K562 (cell line): ENCODE results near the gene TRERF1. TPM values are rescaled to one million over a fixed set of nuclear protein-coding genes. Genes with fewer than 3 reads are reported as not detected.
A peak's percentile ranks its signal among the peaks of the same experiment; 100 is the strongest.

ENCODE experiments used
- ATAC-seq: fragments of 200-7000 bp; cut with Tn5 transposase; 3 replicates; pipeline ENCODE4 v1.9.1; 2020; ENCODE audit warnings: moderate library complexity
- BruUV-seq: library from RNA; stranded (reverse); fragments of 400-500 nt; replicated peaks from 2 replicates; lab custom pipeline; 2021; lab: Mats Ljungman, UMichigan
- CTCF ChIA-PET: fragments of 300-600 bp; formaldehyde crosslinking; extraction: SDS; loops from one replicate; lab custom pipeline; 2021; ENCODE audit warnings: low intra/inter-chr PET ratio; lab: Yijun Ruan, JAX
- POLR2A ChIA-PET: fragments of 300-600, 350-650 bp; sonication (Branson Sonifier 250); formaldehyde crosslinking; extraction: SDS; loops from one replicate; lab custom pipeline; 2021; ENCODE audit warnings: antibody characterized with exemption, inconsistent platforms; lab: Yijun Ruan, JAX
- DNase-seq, 4 experiments: peaks; one replicate each; pipeline versions ENCODE4 v3.0.0 to v3.0.0-alpha.2; 2011 to 2018; ENCODE audit warnings: low spot score in 3 of 4, mixed read lengths in 3 of 4; ENCODE audit errors: extremely low read depth in 1 of 4
- FAIRE-seq: peaks from 2 replicates; lab custom pipeline; 2011; peaks lifted over from hg19 to GRCh38; lab: Jason Lieb, UNC
- H2AFZ ChIP-seq: 2 replicates; pipeline ENCODE4 v1.6.0; 2011; ENCODE audit warnings: low read depth, low read length, control low read depth, inconsistent platforms
- H3K27ac ChIP-seq: fragments of 200-600 bp; 3 replicates; pipeline ENCODE4 v1.8.0; 2011; ENCODE audit warnings: low read depth, mild to moderate bottlenecking, control low read depth, inconsistent platforms, low read length, moderate library complexity, mixed read lengths; ENCODE audit errors: extremely low read depth
- H3K27me3 ChIP-seq, 2 experiments: fragments of 300-600 bp in 1 of 2; 2 replicates in 1 of 2; 3 replicates in 1 of 2; pipeline versions ENCODE4 v1.6.0 to v1.8.0; 2011; ENCODE audit warnings: inconsistent platforms in 2 of 2, low read length in 2 of 2, mild to moderate bottlenecking in 1 of 2, mixed read lengths in 1 of 2, moderate library complexity in 1 of 2; ENCODE audit not compliant: control insufficient read depth in 2 of 2, insufficient read depth in 2 of 2
- H3K36me3 ChIP-seq: fragments of 300-600 bp; 3 replicates; pipeline ENCODE4 v1.8.0; 2011; ENCODE audit warnings: mild to moderate bottlenecking, low read length, inconsistent platforms; ENCODE audit not compliant: control insufficient read depth, insufficient read depth
- H3K4me1 ChIP-seq, 2 experiments: fragments of 200-600 bp in 1 of 2; replicated peaks in 1 of 2; 2 replicates in 1 of 2; 3 replicates in 1 of 2; pipeline versions ENCODE4 v1.5.1 to v1.8.0; 2011; ENCODE audit warnings: inconsistent platforms in 2 of 2, low read length in 2 of 2, mild to moderate bottlenecking in 1 of 2, mixed read lengths in 1 of 2, moderate library complexity in 1 of 2; ENCODE audit not compliant: control insufficient read depth in 2 of 2, insufficient read depth in 2 of 2
- H3K4me2 ChIP-seq: 2 replicates; pipeline ENCODE4 v1.6.1; 2011; ENCODE audit warnings: low read length, control low read depth, inconsistent platforms, mixed read lengths; ENCODE audit not compliant: insufficient read depth
- H3K4me3 ChIP-seq: fragments of 200-600 bp; sonication (generic), shearing (Covaris generic); 2 replicates; pipeline ENCODE4 v1.5.1; 2016; ENCODE audit warnings: control low read depth, inconsistent platforms
- H3K79me2 ChIP-seq: fragments of 200-600 bp; 3 replicates; pipeline ENCODE4 v1.8.0; 2011; ENCODE audit warnings: low read length, inconsistent platforms; ENCODE audit not compliant: control insufficient read depth, insufficient read depth
- H3K9ac ChIP-seq, 2 experiments: 2 replicates each; pipeline versions ENCODE4 v1.6.0 to v1.6.1; 2011; ENCODE audit warnings: low read depth in 2 of 2, low read length in 2 of 2, control low read depth in 1 of 2, inconsistent platforms in 1 of 2, mild to moderate bottlenecking in 1 of 2, mixed read lengths in 1 of 2; ENCODE audit not compliant: insufficient read depth in 1 of 2
- H3K9me1 ChIP-seq: one replicate; pipeline ENCODE4 v1.6.0; 2011; ENCODE audit warnings: inconsistent platforms, mild to moderate bottlenecking, low read length, moderate library complexity; ENCODE audit not compliant: control insufficient read depth, insufficient read depth
- H3K9me3 ChIP-seq: replicated peaks from 2 replicates; pipeline ENCODE4 v1.5.1; 2011; ENCODE audit warnings: low read depth, low read length, inconsistent platforms; ENCODE audit not compliant: control insufficient read depth, insufficient read depth
- H4K20me1 ChIP-seq: replicated peaks from 2 replicates; pipeline ENCODE4 v1.6.1; 2011; ENCODE audit warnings: low read length, inconsistent platforms, mixed read lengths; ENCODE audit not compliant: control insufficient read depth, insufficient read depth
- ATF3 ChIP-seq, 2 experiments: fragments of 450-650 bp in 1 of 2; sonication (generic) in 1 of 2; formaldehyde crosslinking in 1 of 2; IDR thresholded peaks in 1 of 2; conservative IDR thresholded peaks in 1 of 2; 2 replicates each; pipeline versions ENCODE4 v1.6.1 to v1.8.1; 2016 to 2023; ENCODE audit warnings: mild to moderate bottlenecking in 2 of 2, moderate library complexity in 2 of 2, inconsistent platforms in 1 of 2, missing genetic modification reagents in 1 of 2
- CEBPB ChIP-seq: fragments of 450-650 bp; IDR thresholded peaks from 2 replicates; pipeline ENCODE4 v1.6.1; 2016; ENCODE audit warnings: missing genetic modification characterization, missing compliant biosample characterization
- CEBPG ChIP-seq, 3 experiments: fragments of 200-800 bp in 1 of 3; sonication (Bioruptor generic) in 1 of 3; sonication (generic) in 1 of 3; formaldehyde crosslinking in 1 of 3; IDR thresholded peaks in 2 of 3; conservative IDR thresholded peaks in 1 of 3; 2 replicates each; pipeline versions ENCODE4 v1.6.1 to v1.8.0; 2016 to 2022; ENCODE audit warnings: missing compliant biosample characterization in 2 of 3, missing genetic modification characterization in 2 of 3, mild to moderate bottlenecking in 1 of 3, missing genetic modification reagents in 1 of 3
- DPF2 ChIP-seq: fragments of 450-650 bp; IDR thresholded peaks from 2 replicates; pipeline ENCODE4 v1.6.1; 2016
- FOSL1 ChIP-seq: fragments of 200-800 bp; sonication (Bioruptor generic); conservative IDR thresholded peaks from 2 replicates; pipeline ENCODE4 v1.6.1; 2016; ENCODE audit warnings: missing genetic modification characterization, missing compliant biosample characterization
- FOXJ2 ChIP-seq: fragments of 200-800 bp; sonication (Bioruptor generic); IDR thresholded peaks from 2 replicates; pipeline ENCODE4 v1.6.1; 2016; ENCODE audit warnings: missing genetic modification characterization, missing compliant biosample characterization
- MAFG ChIP-seq: fragments of 450-650 bp; conservative IDR thresholded peaks from 2 replicates; pipeline ENCODE4 v1.6.1; 2016; ENCODE audit warnings: missing genetic modification characterization, missing compliant biosample characterization
- RBFOX2 ChIP-seq: fragments of 200-400 bp; formaldehyde crosslinking; IDR thresholded peaks from 2 replicates; pipeline ENCODE4 v1.6.1; 2017; ENCODE audit warnings: low read depth, mild to moderate bottlenecking, low read length, moderate library complexity
- SLC30A9 ChIP-seq: fragments of 250-450 bp; sonication (Bioruptor Pico); IDR thresholded peaks from 2 replicates; pipeline ENCODE4 v1.8.0; 2022; ENCODE audit warnings: mild to moderate bottlenecking, moderate library complexity
- TCFL5 ChIP-seq: fragments of 250-450 bp; sonication (Bioruptor Pico); conservative IDR thresholded peaks from 2 replicates; pipeline ENCODE4 v1.6.1; 2021; ENCODE audit warnings: mild to moderate bottlenecking, moderate library complexity, matching md5 sums
- TRIM24 ChIP-seq, 2 experiments: fragments of 450-650 bp; IDR thresholded peaks; 2 replicates each; pipeline ENCODE4 v1.6.1; 2016
- XRCC4 ChIP-seq: IDR thresholded peaks from one replicate; pipeline ENCODE4 v1.6.1; 2011; ENCODE audit not compliant: insufficient read depth, insufficient read length; ENCODE audit errors: extremely low read depth
- ZNF12 ChIP-seq: sonication (generic); formaldehyde crosslinking; IDR thresholded peaks from 2 replicates; pipeline ENCODE4 v1.4.0; 2020; ENCODE audit warnings: mild to moderate bottlenecking, missing genetic modification reagents
- ZNF197 ChIP-seq: fragments of 200-800 bp; sonication (Bioruptor generic); IDR thresholded peaks from 2 replicates; pipeline ENCODE4 v1.6.1; 2016; ENCODE audit warnings: low read depth, missing genetic modification characterization, missing compliant biosample characterization
- ZNF507 ChIP-seq: conservative IDR thresholded peaks from 2 replicates; pipeline ENCODE4 v1.6.1; 2017; ENCODE audit warnings: missing genetic modification characterization, missing compliant biosample characterization
- WGBS: fragments of 100-300 bp; shearing (Covaris generic); methylation state at CpG from one replicate; pipeline ENCODE4 v1.1.6; 2016; ENCODE audit warnings: low coverage, mixed read lengths; ENCODE audit not compliant: insufficient coverage; ENCODE audit errors: missing lambda C conversion rate; 5-methylcytosine and 5-hydroxymethylcytosine counted together
- in situ Hi-C: fragments of 300-500 bp; cut with MboI; formaldehyde crosslinking; loops from 4 replicates; pipeline ENCODE4 v1.15.0; 2018; ENCODE audit warnings: inconsistent platforms, mixed read lengths
- intact Hi-C: fragments of 100-400 bp; cut with micrococcal nuclease; formaldehyde crosslinking; loops from 2 replicates; pipeline ENCODE4 v1.14.2; 2022
- polyA plus RNA-seq, 8 experiments: library from polyadenylated mRNA; depleted of rRNA in 4 of 8; stranded (reverse) in 5 of 8; unstranded in 3 of 8; fragments of >200 nt; fragmentation: Nextera tagmentation in 2 of 8; fragmentation: Illumina TruSeq in 1 of 8; extraction: Ambion mirVana in 2 of 8; extraction: Trizol in 1 of 8; gene quantifications; 2 replicates each; pipeline versions ENCODE4 v1.2.1 to v1.2.3, GENCODE V29; 2011 to 2014; ENCODE audit warnings: inconsistent platforms in 1 of 8, missing spikeins in 1 of 8
- total RNA-seq, 7 experiments: library from RNA; depleted of rRNA in 6 of 7; stranded (reverse); fragments of >200 nt in 6 of 7; fragmentation: Illumina TruSeq in 2 of 7; extraction: Trizol in 2 of 7; gene quantifications; 2 replicates each; pipeline versions ENCODE4 v1.2.1 to v1.2.3, GENCODE V29; 2011 to 2021; ENCODE audit warnings: low replicate concordance in 1 of 7
- TF ChIP-seq, protein P1 (sequence below): fragments of 450-650 bp; IDR thresholded peaks from 2 replicates; pipeline ENCODE4 v1.6.1; 2017; ENCODE audit warnings: antibody characterized with exemption, mild to moderate bottlenecking

The TRERF1 gene
- total and polyA plus RNA-seq, 9 of the 15 experiments (the other 6 are each of a cell fraction or from before 2014, with no cell fraction given) = 0.04 to 0.20 (median 0.07) TPM; not detected in 3

- no peak for FAIRE-seq
- intact Hi-C loops (no loop called here), in situ Hi-C loops (loop anchor here (25.0 kb wide), 1 partner anchor 217 kb away; no protein-coding TSS in a partner anchor)
- H3K9me1 ChIP-seq = no peaks in the 10 kb centered on the region
- TF ChIP-seq DPF2 (no peak), MAFG (no peak), ZNF197 (CRISPR knock-in tag) (no peak), TCFL5 (CRISPR knock-in tag) (no peak), ATF3 (IDR thresholded peaks at IDR 0.05) (peak; percentile 76), ATF3 (CRISPR knock-in tag; conservative IDR thresholded peaks at IDR 0.05) (no peak), ZNF12 (CRISPR knock-in tag) (no peak), CEBPB (tag) (0 out of 2 replicates have a peak, but pooled peaks have one; percentile 29), SLC30A9 (CRISPR knock-in tag) (no peak), TRIM24 (IDR thresholded peaks at IDR 0.05) (no peak), FOSL1 (tag) (0 out of 2 replicates have a peak, but pooled peaks have one; percentile 27), RBFOX2 (no peak), CEBPG (CRISPR knock-in tag; IDR thresholded peaks at IDR 0.05) (no peak), CEBPG (tag; conservative IDR thresholded peaks at IDR 0.05 in 1 of 2, IDR thresholded peaks at IDR 0.05 in 1 of 2) (peak in 1 of 2 experiments; percentile 65; a peak in 1 of 4 replicates), ZNF507 (tag) (no peak), XRCC4 (no peak), FOXJ2 (tag) (no peak)
- TF ChIP-seq, protein P1, sequence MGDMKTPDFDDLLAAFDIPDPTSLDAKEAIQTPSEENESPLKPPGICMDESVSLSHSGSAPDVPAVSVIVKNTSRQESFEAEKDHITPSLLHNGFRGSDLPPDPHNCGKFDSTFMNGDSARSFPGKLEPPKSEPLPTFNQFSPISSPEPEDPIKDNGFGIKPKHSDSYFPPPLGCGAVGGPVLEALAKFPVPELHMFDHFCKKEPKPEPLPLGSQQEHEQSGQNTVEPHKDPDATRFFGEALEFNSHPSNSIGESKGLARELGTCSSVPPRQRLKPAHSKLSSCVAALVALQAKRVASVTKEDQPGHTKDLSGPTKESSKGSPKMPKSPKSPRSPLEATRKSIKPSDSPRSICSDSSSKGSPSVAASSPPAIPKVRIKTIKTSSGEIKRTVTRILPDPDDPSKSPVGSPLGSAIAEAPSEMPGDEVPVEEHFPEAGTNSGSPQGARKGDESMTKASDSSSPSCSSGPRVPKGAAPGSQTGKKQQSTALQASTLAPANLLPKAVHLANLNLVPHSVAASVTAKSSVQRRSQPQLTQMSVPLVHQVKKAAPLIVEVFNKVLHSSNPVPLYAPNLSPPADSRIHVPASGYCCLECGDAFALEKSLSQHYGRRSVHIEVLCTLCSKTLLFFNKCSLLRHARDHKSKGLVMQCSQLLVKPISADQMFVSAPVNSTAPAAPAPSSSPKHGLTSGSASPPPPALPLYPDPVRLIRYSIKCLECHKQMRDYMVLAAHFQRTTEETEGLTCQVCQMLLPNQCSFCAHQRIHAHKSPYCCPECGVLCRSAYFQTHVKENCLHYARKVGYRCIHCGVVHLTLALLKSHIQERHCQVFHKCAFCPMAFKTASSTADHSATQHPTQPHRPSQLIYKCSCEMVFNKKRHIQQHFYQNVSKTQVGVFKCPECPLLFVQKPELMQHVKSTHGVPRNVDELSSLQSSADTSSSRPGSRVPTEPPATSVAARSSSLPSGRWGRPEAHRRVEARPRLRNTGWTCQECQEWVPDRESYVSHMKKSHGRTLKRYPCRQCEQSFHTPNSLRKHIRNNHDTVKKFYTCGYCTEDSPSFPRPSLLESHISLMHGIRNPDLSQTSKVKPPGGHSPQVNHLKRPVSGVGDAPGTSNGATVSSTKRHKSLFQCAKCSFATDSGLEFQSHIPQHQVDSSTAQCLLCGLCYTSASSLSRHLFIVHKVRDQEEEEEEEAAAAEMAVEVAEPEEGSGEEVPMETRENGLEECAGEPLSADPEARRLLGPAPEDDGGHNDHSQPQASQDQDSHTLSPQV = no peak
- no peak overlapping the region for H3K27ac ChIP-seq
- no peak overlapping the region for H3K9ac ChIP-seq
- CTCF ChIA-PET = no interaction called here
- no peak overlapping the region for H3K4me3 ChIP-seq
- WGBS = 1% methylated on average over 5 of the region's 5 CpGs
- no peaks in the 10 kb centered on the region for H4K20me1 ChIP-seq
- no peak for ATAC-seq
- no peak for DNase-seq
- BruUV-seq = no TSS peak
- POLR2A ChIA-PET = interaction anchor here (1.1 kb wide), 1 partner anchor 44 kb away, joined by 3 read pairs; no protein-coding TSS in a partner anchor
- H3K4me1 ChIP-seq = peaks cover 0 to 10% of the 10 kb centered on the region in 2 experiments; a peak in 2 of 5 replicates
- H2AFZ ChIP-seq = no peak overlapping the region
- no peaks in the 10 kb centered on the region for H3K36me3 ChIP-seq
- H3K4me2 ChIP-seq = no peak overlapping the region
- no peaks in the 10 kb centered on the region for H3K79me2 ChIP-seq
- H3K9me3 ChIP-seq = no peaks in the 10 kb centered on the region
- H3K27me3 ChIP-seq = peaks cover 0 to 6% of the 10 kb centered on the region in 2 experiments; a peak in 3 of 5 replicates
Observed at GRCh38 chr6:42320762-42321161, 131.0 kb downstream of the TRERF1 start.
